ENCODE measurements around the gene KIAA0232. TPM values are rescaled to one million over a fixed set of nuclear protein-coding genes. Genes with fewer than 3 reads are reported as not detected.
A peak's percentile ranks its signal among the peaks of the same experiment; 100 is the strongest.

KIAA0232 gene
- total and polyA plus RNA-seq, 9 of the 15 experiments (the other 6 are each of a cell fraction or from before 2014, with no cell fraction given), result 3.5 to 17.4 (median 13.0) TPM

- no peak for TF ChIP-seq BCLAF1 (IDR thresholded peaks at IDR 0.05; ENCODE audit: borderline replicate concordance in 1 of 2, control insufficient read depth in 1 of 2, low read depth in 2 of 2, low read length in 1 of 2)
- TF ChIP-seq ZNF140 (CRISPR knock-in tag; IDR thresholded peaks at IDR 0.05), result no peak
- TF ChIP-seq ZKSCAN1 (IDR thresholded peaks at IDR 0.05; ENCODE audit: low read depth, low read length), result peak; percentile 97
- no peak for TF ChIP-seq ZNF121 (CRISPR knock-in tag; conservative IDR thresholded peaks at IDR 0.05)
- no peak for TF ChIP-seq CREB1 (IDR thresholded peaks at IDR 0.05)
- TF ChIP-seq CREB1 (CRISPR knock-in tag; IDR thresholded peaks at IDR 0.05), result no peak
- no peak for TF ChIP-seq CHCHD3 (CRISPR knock-in tag; IDR thresholded peaks at IDR 0.05)
- no peak for TF ChIP-seq GTF2F1 (IDR thresholded peaks at IDR 0.05; ENCODE audit: low read depth, low read length)
- TF ChIP-seq ZNF830 (CRISPR knock-in tag; IDR thresholded peaks at IDR 0.05), result no peak
- TF ChIP-seq DLX4 (CRISPR knock-in tag; IDR thresholded peaks at IDR 0.05), result no peak
- no peak for TF ChIP-seq CEBPZ (IDR thresholded peaks at IDR 0.05; ENCODE audit: borderline replicate concordance, low read depth, low read length)
- TF ChIP-seq E2F1 (CRISPR knock-in tag; IDR thresholded peaks at IDR 0.05), result no peak
- peak; percentile 87 for TF ChIP-seq RBM25 (IDR thresholded peaks at IDR 0.05; ENCODE audit: low read depth, low read length, severe bottlenecking)
- TF ChIP-seq BMI1 (IDR thresholded peaks at IDR 0.05; ENCODE audit: low read length), result no peak
- TF ChIP-seq LEF1 (IDR thresholded peaks at IDR 0.05), result no peak
- TF ChIP-seq ZNF143 (CRISPR knock-in tag; IDR thresholded peaks at IDR 0.05), result no peak
- TF ChIP-seq ZNF780A (CRISPR knock-in tag; IDR thresholded peaks at IDR 0.05), result no peak
These were observed 11.8 kb upstream of the KIAA0232 start (continued) for GRCh38 chr4:6770581-6771228.

All from K562 (cell line).